Parathyroid adenoma (tissue), 2 donors: ENCODE data around the gene MTSS2.

ENCODE experiments used
- H2AFZ ChIP-seq: fragments of 300-600 bp; sonication (generic); one replicate; pipeline ENCODE4 v1.7.0; 2017; ENCODE audit warnings: antibody characterized with exemption, mild to moderate bottlenecking
- H3K27ac ChIP-seq: fragments of 300-600 bp; sonication (generic); one replicate; pipeline ENCODE4 v1.7.0; 2017
- H3K27me3 ChIP-seq: fragments of 300-600 bp; sonication (generic); one replicate; pipeline ENCODE4 v1.7.0; 2017; ENCODE audit warnings: low read length; ENCODE audit not compliant: control insufficient read depth, insufficient read depth
- H3K36me3 ChIP-seq: fragments of 300-600 bp; sonication (generic); one replicate; pipeline ENCODE4 v1.7.0; 2017; ENCODE audit warnings: low read length; ENCODE audit not compliant: control insufficient read depth, insufficient read depth
- H3K4me1 ChIP-seq: fragments of 300-600 bp; sonication (generic); one replicate; pipeline ENCODE4 v1.7.0; 2017; ENCODE audit warnings: control low read depth
- H3K4me2 ChIP-seq: fragments of 300-600 bp; sonication (generic); one replicate; pipeline ENCODE4 v1.7.0; 2017; ENCODE audit warnings: low read length
- H3K4me3 ChIP-seq: fragments of 300-600 bp; sonication (generic); one replicate; pipeline ENCODE4 v1.7.0; 2017; ENCODE audit warnings: low read depth, low read length
- H3K79me2 ChIP-seq: fragments of 300-600 bp; sonication (generic); one replicate; pipeline ENCODE4 v1.7.0; 2017; ENCODE audit warnings: control low read depth
- H3K9ac ChIP-seq: fragments of 300-600 bp; sonication (generic); one replicate; pipeline ENCODE4 v1.7.0; 2017; ENCODE audit warnings: mild to moderate bottlenecking
- H3K9me3 ChIP-seq: fragments of 300-600 bp; sonication (generic); one replicate; pipeline ENCODE4 v1.7.0; 2017; ENCODE audit warnings: low read length; ENCODE audit not compliant: control insufficient read depth
- TF ChIP-seq, protein P1 (sequence below): fragments of 300-600 bp; sonication (generic); IDR thresholded peaks from one replicate; pipeline ENCODE4 v1.7.0; 2017; ENCODE audit warnings: antibody characterized with exemption, mild to moderate bottlenecking
- donor health status: primary hyperparathyroidism.

The MTSS2 gene

DNA sequence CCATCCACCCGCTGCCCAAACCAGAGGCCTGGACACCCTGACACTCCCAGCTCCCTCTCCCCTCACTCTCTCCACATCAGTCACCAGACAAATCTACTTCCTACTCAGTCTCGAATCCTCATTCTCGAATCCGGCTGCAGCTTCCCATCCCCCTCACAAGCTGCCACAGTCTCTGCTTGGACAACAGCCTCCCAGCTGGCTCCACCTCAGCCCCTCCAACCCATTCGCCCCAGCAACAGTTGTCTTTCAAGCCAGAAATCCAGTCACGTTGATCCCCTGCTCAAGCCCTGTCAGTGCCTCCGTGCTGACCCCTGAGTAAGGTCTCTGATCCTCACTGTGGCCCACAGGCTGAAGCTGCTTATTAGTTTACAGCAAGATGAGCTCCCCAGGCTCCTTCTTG, 44.2 kb upstream of the MTSS2 start:
- no peak overlapping the region for H3K27ac ChIP-seq

DNA sequence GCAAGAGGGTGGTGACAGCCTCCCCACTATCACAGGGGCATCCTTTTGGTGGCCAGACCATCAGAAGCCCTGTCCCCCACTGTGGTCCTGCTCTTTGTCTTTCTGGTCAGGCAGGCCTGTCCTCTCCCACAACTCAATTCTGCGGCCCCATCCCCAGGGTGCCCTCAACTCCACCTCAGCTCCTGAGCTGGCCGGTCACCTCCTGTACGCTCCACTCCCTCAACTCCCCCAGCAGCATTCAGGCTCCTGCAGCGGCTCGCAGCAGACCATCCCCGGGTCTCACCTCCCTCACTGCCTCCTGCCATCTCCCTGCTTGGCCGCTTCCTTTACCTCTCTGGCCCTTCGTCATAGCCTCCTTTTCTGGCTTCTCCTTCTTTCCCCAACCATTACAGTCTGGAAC, 43.4 kb upstream of the MTSS2 start:
- TF ChIP-seq, protein P1, sequence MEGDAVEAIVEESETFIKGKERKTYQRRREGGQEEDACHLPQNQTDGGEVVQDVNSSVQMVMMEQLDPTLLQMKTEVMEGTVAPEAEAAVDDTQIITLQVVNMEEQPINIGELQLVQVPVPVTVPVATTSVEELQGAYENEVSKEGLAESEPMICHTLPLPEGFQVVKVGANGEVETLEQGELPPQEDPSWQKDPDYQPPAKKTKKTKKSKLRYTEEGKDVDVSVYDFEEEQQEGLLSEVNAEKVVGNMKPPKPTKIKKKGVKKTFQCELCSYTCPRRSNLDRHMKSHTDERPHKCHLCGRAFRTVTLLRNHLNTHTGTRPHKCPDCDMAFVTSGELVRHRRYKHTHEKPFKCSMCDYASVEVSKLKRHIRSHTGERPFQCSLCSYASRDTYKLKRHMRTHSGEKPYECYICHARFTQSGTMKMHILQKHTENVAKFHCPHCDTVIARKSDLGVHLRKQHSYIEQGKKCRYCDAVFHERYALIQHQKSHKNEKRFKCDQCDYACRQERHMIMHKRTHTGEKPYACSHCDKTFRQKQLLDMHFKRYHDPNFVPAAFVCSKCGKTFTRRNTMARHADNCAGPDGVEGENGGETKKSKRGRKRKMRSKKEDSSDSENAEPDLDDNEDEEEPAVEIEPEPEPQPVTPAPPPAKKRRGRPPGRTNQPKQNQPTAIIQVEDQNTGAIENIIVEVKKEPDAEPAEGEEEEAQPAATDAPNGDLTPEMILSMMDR, result no peak
- H3K27ac ChIP-seq, result no peak overlapping the region
- no peak overlapping the region for H3K4me3 ChIP-seq
- no peaks in the 10 kb centered on the region for H3K27me3 ChIP-seq
- H3K4me2 ChIP-seq, result no peak overlapping the region
- no peaks in the 10 kb centered on the region for H3K4me1 ChIP-seq
- H3K79me2 ChIP-seq, result no peaks in the 10 kb centered on the region
- no peak overlapping the region for H2AFZ ChIP-seq
- H3K9ac ChIP-seq, result no peak overlapping the region
- no peaks in the 10 kb centered on the region for H3K9me3 ChIP-seq
- no peaks in the 10 kb centered on the region for H3K36me3 ChIP-seq

More for the DNA sequence above, 44.2 kb upstream of the MTSS2 start:
- no peaks in the 10 kb centered on the region for H3K27me3 ChIP-seq
- H3K36me3 ChIP-seq, result no peaks in the 10 kb centered on the region
- no peaks in the 10 kb centered on the region for H3K4me1 ChIP-seq
- H3K4me3 ChIP-seq, result no peak overlapping the region
- TF ChIP-seq, protein P1, result no peak
- no peaks in the 10 kb centered on the region for H3K79me2 ChIP-seq
- H3K4me2 ChIP-seq, result no peak overlapping the region
- H2AFZ ChIP-seq, result no peak overlapping the region
- H3K9ac ChIP-seq, result no peak overlapping the region
- H3K9me3 ChIP-seq, result no peaks in the 10 kb centered on the region

DNA sequence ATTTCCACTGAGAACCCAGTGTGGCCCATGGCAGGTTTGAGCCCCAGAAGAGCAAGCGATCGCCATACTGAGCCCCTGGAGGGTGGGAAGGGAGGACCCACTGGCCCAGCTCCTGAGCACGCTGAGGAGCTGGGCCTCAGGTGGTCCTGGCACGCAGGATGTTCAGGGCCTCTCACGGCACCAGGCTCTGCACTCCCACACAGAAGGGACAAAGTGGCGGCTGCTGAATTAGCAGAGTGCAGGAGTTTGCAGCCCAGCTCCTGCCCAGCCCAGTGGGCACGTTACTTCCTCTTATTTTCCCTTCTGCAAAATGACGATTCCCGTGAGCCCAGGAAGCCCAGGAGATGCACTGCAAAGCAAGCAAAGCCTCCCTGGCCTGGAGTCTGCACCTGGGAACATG, 42.3 kb upstream of the MTSS2 start:
- no peak overlapping the region for H3K4me3 ChIP-seq
- H3K36me3 ChIP-seq, result no peaks in the 10 kb centered on the region
- no peaks in the 10 kb centered on the region for H3K79me2 ChIP-seq
- H2AFZ ChIP-seq, result no peak overlapping the region
- no peaks in the 10 kb centered on the region for H3K4me1 ChIP-seq
- no peak overlapping the region for H3K27ac ChIP-seq
- no peaks in the 10 kb centered on the region for H3K27me3 ChIP-seq
- H3K9ac ChIP-seq, result no peak overlapping the region
- TF ChIP-seq, protein P1, result no peak
- H3K4me2 ChIP-seq, result no peak overlapping the region
- H3K9me3 ChIP-seq, result no peaks in the 10 kb centered on the region

- Histone ChIP-seq H3K4me2 (no peak overlapping the region), H3K9me3 (no peaks in the 10 kb centered on the region), H3K27ac (no peak overlapping the region), H3K79me2 (no peaks in the 10 kb centered on the region), H3K4me1 (no peaks in the 10 kb centered on the region), H2AFZ (no peak overlapping the region), H3K9ac (no peak overlapping the region), H3K36me3 (no peaks in the 10 kb centered on the region), H3K4me3 (no peak overlapping the region), H3K27me3 (no peaks in the 10 kb centered on the region)
- TF ChIP-seq, protein P1, result no peak
Observed at GRCh38 chr16:70726892-70727361, 41.1 kb upstream of the MTSS2 start.
